WERI-Rb-1 (cell line): Measurements from ENCODE around the gene SYNDIG1.

Experiments used
- DNase-seq: peaks from one replicate; pipeline ENCODE4 v3.0.0-alpha.2; 2020
- H3K27ac ChIP-seq: fragments of 250-450 bp; sonication (Bioruptor Pico); 2 replicates; pipeline ENCODE4 v1.5.1; 2020; ENCODE audit warnings: mild to moderate bottlenecking, moderate library complexity
- H3K27me3 ChIP-seq: fragments of 250-450 bp; sonication (Bioruptor Pico); 2 replicates; pipeline ENCODE4 v1.5.1; 2021; ENCODE audit warnings: mild to moderate bottlenecking, low read depth, moderate library complexity; ENCODE audit not compliant: insufficient read depth, severe bottlenecking
- H3K36me3 ChIP-seq: fragments of 250-450 bp; sonication (Bioruptor Pico); 2 replicates; pipeline ENCODE4 v1.5.1; 2020; ENCODE audit warnings: mild to moderate bottlenecking, moderate library complexity
- H3K4me3 ChIP-seq: 2 replicates; pipeline ENCODE4 v1.5.1; 2011; ENCODE audit warnings: low read depth, mild to moderate bottlenecking, control low read depth, low read length
- H3K9me3 ChIP-seq: fragments of 250-450 bp; sonication (Bioruptor Pico); 2 replicates; pipeline ENCODE4 v1.5.1; 2021; ENCODE audit warnings: mild to moderate bottlenecking, moderate library complexity; ENCODE audit not compliant: severe bottlenecking
- CTCF ChIP-seq: IDR thresholded peaks from 2 replicates; pipeline ENCODE4 v1.5.1; 2011; ENCODE audit warnings: low read depth, mild to moderate bottlenecking, control low read depth, inconsistent platforms, low read length

Gene SYNDIG1

GRCh38 chr20:24443436-24443835, 26.0 kb upstream of the SYNDIG1 start:
- no peaks in the 10 kb centered on the region for H3K36me3 ChIP-seq
- TF ChIP-seq CTCF = no peak
- no peak overlapping the region for H3K27ac ChIP-seq
- H3K9me3 ChIP-seq = no peaks in the 10 kb centered on the region
- H3K27me3 ChIP-seq = no peaks in the 10 kb centered on the region
- H3K4me3 ChIP-seq = no peak overlapping the region
- no peak for DNase-seq

- no peak for DNase-seq
- H3K36me3 ChIP-seq = no peaks in the 10 kb centered on the region
- H3K27me3 ChIP-seq = no peaks in the 10 kb centered on the region
- no peak overlapping the region for H3K4me3 ChIP-seq
- no peaks in the 10 kb centered on the region for H3K9me3 ChIP-seq
- no peak overlapping the region for H3K27ac ChIP-seq
- no peak for TF ChIP-seq CTCF
Observed at GRCh38 chr20:24444526-24445190, 24.8 kb upstream of the SYNDIG1 start.

GRCh38 chr20:24445510-24446170, 23.8 kb upstream of the SYNDIG1 start:
- H3K36me3 ChIP-seq = no peaks in the 10 kb centered on the region
- H3K9me3 ChIP-seq = no peaks in the 10 kb centered on the region
- no peak for TF ChIP-seq CTCF
- H3K4me3 ChIP-seq = no peak overlapping the region
- DNase-seq = no peak
- H3K27me3 ChIP-seq = no peaks in the 10 kb centered on the region
- H3K27ac ChIP-seq = no peak overlapping the region

- DNase-seq = no peak
- H3K9me3 ChIP-seq = no peaks in the 10 kb centered on the region
- no peak for TF ChIP-seq CTCF
- H3K27ac ChIP-seq = no peak overlapping the region
- H3K4me3 ChIP-seq = no peak overlapping the region
- H3K27me3 ChIP-seq = no peaks in the 10 kb centered on the region
- no peaks in the 10 kb centered on the region for H3K36me3 ChIP-seq
Observed at GRCh38 chr20:24446811-24447210, 22.6 kb upstream of the SYNDIG1 start.

GRCh38 chr20:24448170-24448569, 21.3 kb upstream of the SYNDIG1 start:
- Histone ChIP-seq H3K9me3 (no peaks in the 10 kb centered on the region), H3K4me3 (no peak overlapping the region), H3K27me3 (no peaks in the 10 kb centered on the region), H3K36me3 (no peaks in the 10 kb centered on the region), H3K27ac (no peak overlapping the region)
- no peak for DNase-seq
- peak; percentile 14; the same call in 1 of the 2 replicates for TF ChIP-seq CTCF
